A549 (cell line): ENCODE measurements around the gene MST1. TPM values are rescaled to one million over a fixed set of nuclear protein-coding genes. Genes with fewer than 3 reads are reported as not detected.

Experiments used
- polyA plus RNA-seq, 4 experiments: library from polyadenylated mRNA; depleted of rRNA in 3 of 4; stranded (reverse); fragments of >200 nt; fragmentation: RNase III in 1 of 4; extraction: RNeasy Plus Mini Kit Qiagen cat#74134 plus additional on column Dnase treatment in 1 of 4; gene quantifications; 2 replicates in 3 of 4; 3 replicates in 1 of 4; pipeline ENCODE4 v1.2.3, GENCODE V29; 2011 to 2017
- small RNA-seq, 6 experiments: library from RNA; depleted of rRNA; stranded (forward); fragments of <200 nt; gene quantifications; one replicate each; pipeline ENCODE3, GENCODE V24; 2012

The MST1 gene
- polyA plus RNA-seq, 2 of the 4 experiments (the other 2 are of a cell fraction) = 3.6 to 4.9 TPM

Small RNA genes lying within 50 kb of the gene (small RNA-seq; reads per million reads assigned to genes)
- 0 reads per million in 6 experiments for gene AMIGO3

Other genes starting within 250 kb of the MST1 start
- 46.6 and 70.8 TPM in 2 replicates for gene DAG1, start 219.2 kb downstream of the MST1 start, polyA plus RNA-seq (2011; rRNA removed)
- gene DAG1, start 219.2 kb downstream of the MST1 start, polyA plus RNA-seq (2017; fragmentation: RNase III; extraction: RNeasy Plus Mini Kit Qiagen cat#74134 plus additional on column Dnase treatment) = 57.1 to 59.6 TPM (median 59.4 TPM) in 3 replicates
- 0.04 and 0.05 TPM in 2 replicates for gene BSN, start 135.0 kb downstream of the MST1 start, polyA plus RNA-seq (2011; rRNA removed)
- 0.03 to 0.08 TPM (median 0.08 TPM) in 3 replicates for gene BSN, start 135.0 kb downstream of the MST1 start, polyA plus RNA-seq (2017; fragmentation: RNase III; extraction: RNeasy Plus Mini Kit Qiagen cat#74134 plus additional on column Dnase treatment)
- 60.8 and 74.9 TPM in 2 replicates for gene APEH, start 15.1 kb downstream of the MST1 start, polyA plus RNA-seq (2011; rRNA removed)
- 57.9 to 66.9 TPM (median 64.9 TPM) in 3 replicates for gene APEH, start 15.1 kb downstream of the MST1 start, polyA plus RNA-seq (2017; fragmentation: RNase III; extraction: RNeasy Plus Mini Kit Qiagen cat#74134 plus additional on column Dnase treatment)
- gene RNF123, start 83 bp upstream of the MST1 start, polyA plus RNA-seq (2011; rRNA removed) = 14.4 and 21.3 TPM in 2 replicates
- gene RNF123, start 83 bp upstream of the MST1 start, polyA plus RNA-seq (2017; fragmentation: RNase III; extraction: RNeasy Plus Mini Kit Qiagen cat#74134 plus additional on column Dnase treatment) = 12.9 to 16.1 TPM (median 16.0 TPM) in 3 replicates
- gene AMIGO3, start 30.2 kb upstream of the MST1 start, polyA plus RNA-seq (2011; rRNA removed) = 0.03 TPM in 1 of 2 replicates, not detected in the other
- 0.13 TPM in 1 of 3 replicates, not detected in the others for gene AMIGO3, start 30.2 kb upstream of the MST1 start, polyA plus RNA-seq (2017; fragmentation: RNase III; extraction: RNeasy Plus Mini Kit Qiagen cat#74134 plus additional on column Dnase treatment)
- gene GMPPB, start 34.5 kb upstream of the MST1 start, polyA plus RNA-seq (2011; rRNA removed) = 12.2 and 12.9 TPM in 2 replicates
- 22.1 to 26.9 TPM (median 24.1 TPM) in 3 replicates for gene GMPPB, start 34.5 kb upstream of the MST1 start, polyA plus RNA-seq (2017; fragmentation: RNase III; extraction: RNeasy Plus Mini Kit Qiagen cat#74134 plus additional on column Dnase treatment)
- gene IP6K1, start 97.1 kb upstream of the MST1 start, polyA plus RNA-seq (2011; rRNA removed) = 22.2 and 28.9 TPM in 2 replicates
- gene IP6K1, start 97.1 kb upstream of the MST1 start, polyA plus RNA-seq (2017; fragmentation: RNase III; extraction: RNeasy Plus Mini Kit Qiagen cat#74134 plus additional on column Dnase treatment) = 15.2 to 16.3 TPM (median 16.2 TPM) in 3 replicates
- gene CDHR4, start 110.4 kb upstream of the MST1 start, polyA plus RNA-seq (2011; rRNA removed) = 0.54 and 0.71 TPM in 2 replicates
- 0.52 to 1.1 TPM (median 0.66 TPM) in 3 replicates for gene CDHR4, start 110.4 kb upstream of the MST1 start, polyA plus RNA-seq (2017; fragmentation: RNase III; extraction: RNeasy Plus Mini Kit Qiagen cat#74134 plus additional on column Dnase treatment)
- 0.21 and 0.39 TPM in 2 replicates for gene INKA1, start 113.8 kb upstream of the MST1 start, polyA plus RNA-seq (2011; rRNA removed)
- gene INKA1, start 113.8 kb upstream of the MST1 start, polyA plus RNA-seq (2017; fragmentation: RNase III; extraction: RNeasy Plus Mini Kit Qiagen cat#74134 plus additional on column Dnase treatment) = 0.51 to 0.75 TPM (median 0.74 TPM) in 3 replicates
- gene UBA7, start 124.5 kb upstream of the MST1 start, polyA plus RNA-seq (2011; rRNA removed) = 0.22 and 0.33 TPM in 2 replicates
- 0.54 to 0.63 TPM (median 0.62 TPM) in 3 replicates for gene UBA7, start 124.5 kb upstream of the MST1 start, polyA plus RNA-seq (2017; fragmentation: RNase III; extraction: RNeasy Plus Mini Kit Qiagen cat#74134 plus additional on column Dnase treatment)
- 10.2 and 10.7 TPM in 2 replicates for gene TRAIP, start 167.1 kb upstream of the MST1 start, polyA plus RNA-seq (2011; rRNA removed)
- gene TRAIP, start 167.1 kb upstream of the MST1 start, polyA plus RNA-seq (2017; fragmentation: RNase III; extraction: RNeasy Plus Mini Kit Qiagen cat#74134 plus additional on column Dnase treatment) = 10.7 to 11.9 TPM (median 11.5 TPM) in 3 replicates
- gene CAMKV, start 180.4 kb upstream of the MST1 start, polyA plus RNA-seq (2011; rRNA removed) = 0.20 and 0.31 TPM in 2 replicates
- gene CAMKV, start 180.4 kb upstream of the MST1 start, polyA plus RNA-seq (2017; fragmentation: RNase III; extraction: RNeasy Plus Mini Kit Qiagen cat#74134 plus additional on column Dnase treatment) = 0.31 to 0.51 TPM (median 0.46 TPM) in 3 replicates
- 7.5 and 9.6 TPM in 2 replicates for gene MST1R, start 214.4 kb upstream of the MST1 start, polyA plus RNA-seq (2011; rRNA removed)
- gene MST1R, start 214.4 kb upstream of the MST1 start, polyA plus RNA-seq (2017; fragmentation: RNase III; extraction: RNeasy Plus Mini Kit Qiagen cat#74134 plus additional on column Dnase treatment) = 5.9 to 6.1 TPM (median 6.0 TPM) in 3 replicates
- 4.2 and 5.1 TPM in 2 replicates for gene MON1A, start 240.3 kb upstream of the MST1 start, polyA plus RNA-seq (2011; rRNA removed)
- gene MON1A, start 240.3 kb upstream of the MST1 start, polyA plus RNA-seq (2017; fragmentation: RNase III; extraction: RNeasy Plus Mini Kit Qiagen cat#74134 plus additional on column Dnase treatment) = 4.7 to 5.1 TPM (median 4.7 TPM) in 3 replicates